Stomach smooth muscle (tissue), 2 donors: ENCODE data around the gene PRPF38B.
A peak's percentile ranks its signal among the peaks of the same experiment; 100 is the strongest.
"Not testable (repeated sequence)": the region's sequence is repeated elsewhere in the genome, so short reads cannot be mapped to it uniquely, and the experiment has no call there.

Source experiments
- H3K27ac ChIP-seq: one replicate; pipeline ENCODE4 v1.7.0; 2013; ENCODE audit warnings: mild to moderate bottlenecking, low read length, inconsistent platforms
- H3K27me3 ChIP-seq, 2 donors: one replicate each; pipeline ENCODE4 v1.7.0; 2013; ENCODE audit warnings: low read length in 2 of 2; ENCODE audit not compliant: insufficient read depth in 2 of 2, control insufficient read depth in 1 of 2
- H3K36me3 ChIP-seq, 2 donors: one replicate each; pipeline ENCODE4 v1.7.0; 2013; ENCODE audit warnings: low read length in 2 of 2; ENCODE audit not compliant: control insufficient read depth in 2 of 2, insufficient read depth in 2 of 2
- H3K4me1 ChIP-seq: one replicate; pipeline ENCODE4 v1.7.0; 2013; ENCODE audit warnings: low read length; ENCODE audit not compliant: control insufficient read depth, insufficient read depth
- H3K4me3 ChIP-seq, 2 donors: one replicate each; pipeline ENCODE4 v1.7.0; 2013; ENCODE audit warnings: low read length in 2 of 2
- H3K9ac ChIP-seq, 2 donors: one replicate each; pipeline ENCODE4 v1.7.0; 2013; ENCODE audit warnings: low read length in 2 of 2, mild to moderate bottlenecking in 1 of 2
- H3K9me3 ChIP-seq, 2 donors: one replicate each; pipeline ENCODE4 v1.7.0; 2013; ENCODE audit warnings: low read length in 2 of 2; ENCODE audit not compliant: control insufficient read depth in 2 of 2
- donor health status: healthy.
- donor health status: Pancreatic carcinoma.

The PRPF38B gene

GRCh38 chr1:108681701-108682100, 10.4 kb upstream of the PRPF38B start:
- not testable (repeated sequence) for H3K27me3 ChIP-seq, H3K27ac ChIP-seq, H3K9ac ChIP-seq, H3K9me3 ChIP-seq, H3K4me1 ChIP-seq, H3K4me3 ChIP-seq, H3K36me3 ChIP-seq

DNA sequence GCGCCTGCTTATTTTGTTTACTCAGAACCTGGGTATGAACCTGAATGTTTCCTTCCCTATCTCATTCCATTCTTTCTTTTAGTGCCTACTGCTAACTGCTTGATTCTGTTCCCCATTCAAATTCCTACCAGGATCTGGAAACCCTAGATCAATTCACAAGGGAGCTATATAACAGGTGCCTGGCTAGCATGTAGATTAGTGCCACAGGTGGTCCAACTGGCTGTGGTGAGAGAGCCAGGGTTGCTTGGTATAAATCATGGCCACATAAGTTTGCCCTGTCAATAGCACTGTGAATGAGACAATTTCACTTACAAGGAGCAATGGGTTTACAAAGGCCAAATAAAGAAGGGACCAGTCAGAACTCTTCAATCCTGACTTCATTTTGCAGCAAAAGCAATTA, 6.6 kb upstream of the PRPF38B start:
- no peaks in the 10 kb centered on the region for H3K27me3 ChIP-seq
- no peaks in the 10 kb centered on the region for H3K36me3 ChIP-seq
- no peaks in the 10 kb centered on the region for H3K9me3 ChIP-seq
- H3K4me3 ChIP-seq = no peak overlapping the region
- H3K4me1 ChIP-seq = no peaks in the 10 kb centered on the region
- no peak overlapping the region for H3K27ac ChIP-seq
- H3K9ac ChIP-seq = no peak overlapping the region

DNA sequence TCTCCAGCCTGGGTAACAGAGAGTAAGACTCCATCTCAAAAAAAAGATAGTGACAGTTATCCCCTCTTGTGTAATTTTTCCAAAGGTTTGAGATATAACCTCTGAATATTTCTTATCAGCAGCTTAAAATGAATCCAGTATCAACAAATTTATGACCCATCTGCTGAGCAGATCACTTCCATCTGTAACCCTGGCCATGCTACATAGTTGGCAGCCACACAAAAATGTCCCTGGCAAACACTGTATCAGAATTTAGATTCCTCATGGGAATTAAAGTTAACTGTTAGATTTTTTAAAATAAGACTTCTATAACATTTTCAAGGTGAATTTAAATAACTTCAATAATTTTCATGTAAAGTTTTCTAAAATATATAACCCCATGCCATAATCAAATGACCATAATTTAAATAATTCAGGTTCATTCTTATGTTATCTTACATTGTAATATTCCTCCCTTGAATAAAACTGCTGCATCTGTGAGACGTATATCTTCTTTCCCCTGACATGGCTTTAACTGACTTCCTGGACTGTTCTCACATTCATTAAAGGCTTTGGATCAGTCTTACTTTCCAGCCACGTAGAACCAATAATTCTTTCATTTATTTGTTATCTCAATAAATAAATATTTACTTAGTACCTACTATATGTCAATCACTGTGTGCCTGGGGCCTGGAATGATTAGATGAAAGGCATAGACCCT, 5.3 kb upstream of the PRPF38B start:
- H3K36me3 ChIP-seq = no peaks in the 10 kb centered on the region
- H3K4me1 ChIP-seq = no peaks in the 10 kb centered on the region
- H3K9me3 ChIP-seq = no peaks in the 10 kb centered on the region
- H3K9ac ChIP-seq = no peak overlapping the region
- no peaks in the 10 kb centered on the region for H3K27me3 ChIP-seq
- no peak overlapping the region for H3K27ac ChIP-seq
- no peak overlapping the region for H3K4me3 ChIP-seq

GRCh38 chr1:108691128-108691941, 775 bp upstream of the PRPF38B start:
- H3K9me3 ChIP-seq = no peaks in the 10 kb centered on the region
- H3K27ac ChIP-seq = peak overlapping the region; percentile 93
- H3K9ac ChIP-seq = peak overlapping the region; percentile 84 to 91
- H3K27me3 ChIP-seq = no peaks in the 10 kb centered on the region
- H3K36me3 ChIP-seq = peaks cover 0 to 8% of the 10 kb centered on the region in 2 donors
- peaks cover 7% of the 10 kb centered on the region for H3K4me1 ChIP-seq
- H3K4me3 ChIP-seq = peak overlapping the region; percentile 78 to 94

DNA sequence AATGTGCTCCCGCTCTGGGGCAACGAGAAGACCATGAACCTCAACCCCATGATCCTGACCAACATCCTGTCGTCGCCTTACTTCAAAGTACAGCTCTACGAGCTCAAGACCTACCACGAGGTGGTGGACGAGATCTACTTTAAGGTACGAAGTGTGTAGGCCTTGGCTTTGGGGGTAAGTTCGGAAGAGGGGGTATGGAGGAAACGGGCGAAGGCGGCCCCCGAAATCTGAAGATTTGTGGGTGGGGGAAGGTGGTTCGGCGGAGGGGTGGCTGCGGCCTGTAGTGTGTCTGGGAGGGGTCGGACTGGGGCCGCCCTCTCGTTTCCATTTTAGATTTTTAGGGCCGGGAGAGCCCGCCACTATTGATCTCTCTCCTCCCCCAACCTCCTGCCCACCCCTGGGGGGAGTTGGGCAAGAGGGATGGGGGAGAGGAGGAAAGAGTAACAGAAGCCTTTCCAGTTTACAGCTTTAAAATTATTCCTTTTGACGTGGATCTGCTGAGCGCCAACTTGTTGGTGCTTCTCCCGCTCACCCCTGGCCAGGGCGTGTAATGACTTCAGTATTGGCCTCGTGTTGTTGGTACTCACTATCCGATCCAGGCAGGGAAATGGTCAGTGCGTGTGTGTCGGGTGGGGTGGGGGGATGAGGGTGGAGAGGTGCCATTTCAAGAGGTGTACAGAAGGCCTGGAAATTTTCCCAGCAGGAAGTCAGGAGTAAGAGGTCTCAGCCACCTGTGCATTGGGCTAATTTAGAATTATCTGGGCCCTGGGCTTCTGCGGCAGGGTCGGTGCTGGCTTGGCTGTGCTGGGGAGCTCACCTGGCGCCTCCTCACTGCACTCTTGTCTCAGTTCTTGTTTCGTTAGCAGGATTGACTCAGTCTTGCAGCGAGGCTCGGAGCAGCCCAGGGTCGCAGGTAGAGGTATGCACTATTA, 880 bp downstream of the PRPF38B start:
- H3K4me1 ChIP-seq = peaks cover 7% of the 10 kb centered on the region

GRCh38 chr1:108695535-108695934, 3.4 kb downstream of the PRPF38B start:
- H3K4me1 ChIP-seq = peaks cover 7% of the 10 kb centered on the region
- no peaks in the 10 kb centered on the region for H3K27me3 ChIP-seq
- H3K9ac ChIP-seq = no peak overlapping the region
- no peak overlapping the region for H3K27ac ChIP-seq
- H3K4me3 ChIP-seq = no peak overlapping the region
- no peaks in the 10 kb centered on the region for H3K9me3 ChIP-seq
- H3K36me3 ChIP-seq = peaks cover 22 to 45% of the 10 kb centered on the region in 2 donors

More for the DNA sequence above, 880 bp downstream of the PRPF38B start:
- Histone ChIP-seq H3K4me3 (peak overlapping the region; percentile 78 to 94), H3K9ac (peak overlapping the region; percentile 84 to 91), H3K9me3 (no peaks in the 10 kb centered on the region), H3K36me3 (peaks cover 10 to 21% of the 10 kb centered on the region in 2 donors), H3K27ac (peak overlapping the region; percentile 93), H3K27me3 (no peaks in the 10 kb centered on the region)

- H3K9me3 ChIP-seq = no peaks in the 10 kb centered on the region
- no peaks in the 10 kb centered on the region for H3K27me3 ChIP-seq
- no peak overlapping the region for H3K27ac ChIP-seq
- H3K36me3 ChIP-seq = peaks cover 22 to 45% of the 10 kb centered on the region in 2 donors
- no peak overlapping the region for H3K4me3 ChIP-seq
- peaks cover 3% of the 10 kb centered on the region for H3K4me1 ChIP-seq
- no peak overlapping the region for H3K9ac ChIP-seq
These were observed 7.5 kb downstream of the PRPF38B start for GRCh38 chr1:108699375-108700332.

- H3K4me3 ChIP-seq = no peak overlapping the region
- no peak overlapping the region for H3K27ac ChIP-seq
- peaks cover 22 to 37% of the 10 kb centered on the region in 2 donors for H3K36me3 ChIP-seq
These were observed 9.2 kb downstream of the PRPF38B start for GRCh38 chr1:108701176-108701849.

GRCh38 chr1:108702109-108702508, 10.0 kb downstream of the PRPF38B start:
- not testable (repeated sequence) for H3K4me3 ChIP-seq, H3K27ac ChIP-seq, H3K4me1 ChIP-seq, H3K9me3 ChIP-seq, H3K9ac ChIP-seq, H3K27me3 ChIP-seq
- peaks cover 15 to 31% of the 10 kb centered on the region in 2 donors for H3K36me3 ChIP-seq

More at GRCh38 chr1:108701176-108701849, 9.2 kb downstream of the PRPF38B start:
- H3K27me3 ChIP-seq = no peaks in the 10 kb centered on the region
- no peaks in the 10 kb centered on the region for H3K9me3 ChIP-seq
- no peak overlapping the region for H3K9ac ChIP-seq
- H3K4me1 ChIP-seq = no peaks in the 10 kb centered on the region
